CD8-positive, alpha-beta memory T cell (primary cell): ENCODE data around the gene TMPRSS3. TPM values are rescaled to one million over a fixed set of nuclear protein-coding genes. Genes with fewer than 3 reads are reported as not detected.

ENCODE experiments used
- CTCF ChIA-PET: fragments of 350-600 bp; sonication (Branson Sonifier 250); formaldehyde crosslinking; loops from one replicate; lab custom pipeline; 2021; ENCODE audit warnings: antibody characterized with exemption; lab: Charles Lee
- POLR2A ChIA-PET: fragments of 350-600 bp; sonication (Branson Sonifier 250); formaldehyde crosslinking; loops from one replicate; lab custom pipeline; 2021; ENCODE audit warnings: antibody characterized with exemption; lab: Charles Lee
- DNase-seq, 5 donors: peaks; one replicate each; pipeline versions ENCODE4 v3.0.0 to v3.0.0-alpha.2; 2020 to 2022; ENCODE audit warnings: mixed read lengths in 1 of 5
- H3K27ac ChIP-seq: one replicate; pipeline ENCODE4 v1.7.0; 2013; ENCODE audit warnings: low read depth, mild to moderate bottlenecking, low read length, moderate library complexity
- H3K27me3 ChIP-seq: 2 replicates; pipeline ENCODE4 v1.7.0; 2013; ENCODE audit warnings: low read length, mild to moderate bottlenecking; ENCODE audit not compliant: insufficient read depth, poor library complexity, severe bottlenecking
- H3K36me3 ChIP-seq: 2 replicates; pipeline ENCODE4 v1.7.0; 2013; ENCODE audit warnings: mild to moderate bottlenecking, low read length, moderate library complexity; ENCODE audit not compliant: insufficient read depth
- H3K4me1 ChIP-seq: 2 replicates; pipeline ENCODE4 v1.7.0; 2013; ENCODE audit warnings: mild to moderate bottlenecking, low read length, moderate library complexity; ENCODE audit not compliant: insufficient read depth
- H3K4me3 ChIP-seq: 2 replicates; pipeline ENCODE4 v1.7.0; 2013; ENCODE audit warnings: mild to moderate bottlenecking, low read length
- H3K9me3 ChIP-seq: 2 replicates; pipeline ENCODE4 v1.7.0; 2013; ENCODE audit warnings: mild to moderate bottlenecking, low read length
- H3K27ac Mint-ChIP-seq, 8 donors: one replicate each; pipeline ENCODE4 v1.8.0; 2020 to 2021; ENCODE audit warnings: mixed read lengths in 8 of 8, mild to moderate bottlenecking in 6 of 8, inconsistent platforms in 3 of 8, moderate library complexity in 3 of 8
- H3K27me3 Mint-ChIP-seq, 2 donors: one replicate each; pipeline ENCODE4 v1.8.0; 2020 to 2021; ENCODE audit warnings: mixed read lengths in 2 of 2, mild to moderate bottlenecking in 1 of 2, moderate library complexity in 1 of 2
- H3K36me3 Mint-ChIP-seq, 3 donors: one replicate each; pipeline ENCODE4 v1.8.0; 2020 to 2021; ENCODE audit warnings: mixed read lengths in 3 of 3, inconsistent platforms in 1 of 3, mild to moderate bottlenecking in 1 of 3
- H3K4me1 Mint-ChIP-seq, 3 donors: one replicate each; pipeline ENCODE4 v1.8.0; 2020 to 2021; ENCODE audit warnings: mixed read lengths in 3 of 3, inconsistent platforms in 1 of 3, mild to moderate bottlenecking in 1 of 3
- H3K4me3 Mint-ChIP-seq, 7 donors: one replicate each; pipeline ENCODE4 v1.8.0; 2020 to 2021; ENCODE audit warnings: mixed read lengths in 7 of 7, mild to moderate bottlenecking in 6 of 7, moderate library complexity in 4 of 7, inconsistent platforms in 2 of 7
- H3K9me3 Mint-ChIP-seq, 5 donors: one replicate each; pipeline ENCODE4 v1.8.0; 2020 to 2022; ENCODE audit warnings: mixed read lengths in 5 of 5, mild to moderate bottlenecking in 3 of 5, moderate library complexity in 2 of 5, inconsistent platforms in 1 of 5
- polyA plus RNA-seq: library from polyadenylated mRNA; unstranded; fragments of 300-500 nt; fragmentation: Illumina TruSeq; gene quantifications from one replicate; pipeline ENCODE4 v1.2.3, GENCODE V29; 2021
- total RNA-seq, 2 experiments: library from RNA; stranded (reverse); gene quantifications; one replicate each; pipeline ENCODE4 v1.2.3, GENCODE V29; 2021

Gene TMPRSS3
- total and polyA plus RNA-seq, 3 experiments from 2014 or later = 2.0 to 20.4 (median 19.6) TPM

- Histone ChIP-seq H3K4me3 (no peak overlapping the region), H3K27ac (no peak overlapping the region), H3K27me3 (no peaks in the 10 kb centered on the region), H3K36me3 (peaks cover 86% of the 10 kb centered on the region), H3K9me3 (no peaks in the 10 kb centered on the region), H3K4me1 (peaks cover 20% of the 10 kb centered on the region)
- peaks cover 41 to 99% (median 45%) of the 10 kb centered on the region in 3 donors for H3K36me3 Mint-ChIP-seq
- no peak overlapping the region for H3K4me3 Mint-ChIP-seq
- no peak for DNase-seq
- H3K9me3 Mint-ChIP-seq = no peaks in the 10 kb centered on the region
- ChIA-PET CTCF (interaction anchor here (1.0 to 1.2 kb wide), 2 partner anchors 25 to 29 kb away, joined by 3 read pairs; no protein-coding TSS in a partner anchor), POLR2A (no interaction called here)
- peaks cover 23 to 56% (median 42%) of the 10 kb centered on the region in 3 donors for H3K4me1 Mint-ChIP-seq
- peak overlapping the region in 4 of 8 donors; percentile 10 to 79 (median 65) for H3K27ac Mint-ChIP-seq
- H3K27me3 Mint-ChIP-seq = no peaks in the 10 kb centered on the region
Measured at GRCh38 chr21:42433946-42434551, 38.2 kb upstream of the TMPRSS3 start.

GRCh38 chr21:42432695-42433094 lies 36.8 kb upstream of the TMPRSS3 start:
- Mint-ChIP-seq H3K27ac (peak overlapping the region in 1 of 8 donors; percentile 55), H3K27me3 (no peaks in the 10 kb centered on the region), H3K4me1 (peaks cover 18 to 51% (median 33%) of the 10 kb centered on the region in 3 donors), H3K36me3 (peaks cover 42 to 97% (median 45%) of the 10 kb centered on the region in 3 donors), H3K9me3 (no peaks in the 10 kb centered on the region), H3K4me3 (no peak overlapping the region)
- ChIA-PET POLR2A (no interaction called here), CTCF (interaction anchor here (1.4 to 1.5 kb wide), 2 partner anchors 11 to 95 kb away, joined by 3 to 5 read pairs; no protein-coding TSS in a partner anchor)
- H3K27ac ChIP-seq = no peak overlapping the region
- H3K36me3 ChIP-seq = peaks cover 91% of the 10 kb centered on the region
- no peak for DNase-seq
- H3K9me3 ChIP-seq = no peaks in the 10 kb centered on the region
- H3K27me3 ChIP-seq = no peaks in the 10 kb centered on the region
- H3K4me1 ChIP-seq = peaks cover 20% of the 10 kb centered on the region
- H3K4me3 ChIP-seq = no peak overlapping the region

GRCh38 chr21:42431196-42431595 lies 35.3 kb upstream of the TMPRSS3 start:
- Mint-ChIP-seq H3K36me3 (peaks cover 45 to 97% (median 47%) of the 10 kb centered on the region in 3 donors), H3K4me3 (no peak overlapping the region), H3K9me3 (no peaks in the 10 kb centered on the region), H3K27me3 (no peaks in the 10 kb centered on the region), H3K27ac (peak overlapping the region in 2 of 8 donors; percentile 69 to 72), H3K4me1 (peaks cover 26 to 55% (median 38%) of the 10 kb centered on the region in 3 donors)
- Histone ChIP-seq H3K4me1 (peaks cover 28% of the 10 kb centered on the region), H3K4me3 (no peak overlapping the region), H3K36me3 (peaks cover 90% of the 10 kb centered on the region), H3K9me3 (no peaks in the 10 kb centered on the region), H3K27me3 (no peaks in the 10 kb centered on the region), H3K27ac (no peak overlapping the region)
- DNase-seq = no peak
- ChIA-PET POLR2A (no interaction called here), CTCF (interaction anchor here (2.1 kb wide), 1 partner anchor 18 kb away, joined by 5 read pairs; no protein-coding TSS in a partner anchor)

- Histone ChIP-seq H3K27ac (no peak overlapping the region), H3K9me3 (no peaks in the 10 kb centered on the region), H3K27me3 (no peaks in the 10 kb centered on the region), H3K4me3 (no peak overlapping the region), H3K36me3 (peaks cover 85% of the 10 kb centered on the region), H3K4me1 (peaks cover 30% of the 10 kb centered on the region)
- Mint-ChIP-seq H3K9me3 (no peaks in the 10 kb centered on the region), H3K36me3 (peaks cover 43 to 96% (median 45%) of the 10 kb centered on the region in 3 donors), H3K4me1 (peaks cover 28 to 55% (median 38%) of the 10 kb centered on the region in 3 donors), H3K27me3 (no peaks in the 10 kb centered on the region), H3K4me3 (no peak overlapping the region), H3K27ac (no peak overlapping the region)
- no peak for DNase-seq
- POLR2A ChIA-PET = no interaction called here
- CTCF ChIA-PET = interaction anchor here (1.1 to 2.8 kb wide), 3 partner anchors 11 to 27 kb away, joined by 3 to 11 read pairs (median 5); partner anchors contain the start of gene UBASH3A
Measured at GRCh38 chr21:42430521-42430920, 34.7 kb upstream of the TMPRSS3 start.

GRCh38 chr21:42429856-42430255 lies 34.0 kb upstream of the TMPRSS3 start:
- Mint-ChIP-seq H3K4me3 (no peak overlapping the region), H3K36me3 (peaks cover 40 to 96% (median 41%) of the 10 kb centered on the region in 3 donors), H3K27ac (no peak overlapping the region), H3K27me3 (no peaks in the 10 kb centered on the region), H3K4me1 (peaks cover 31 to 56% (median 38%) of the 10 kb centered on the region in 3 donors), H3K9me3 (no peaks in the 10 kb centered on the region)
- H3K27me3 ChIP-seq = no peaks in the 10 kb centered on the region
- DNase-seq = no peak
- H3K9me3 ChIP-seq = no peaks in the 10 kb centered on the region
- CTCF ChIA-PET = interaction anchor here (1.1 to 2.8 kb wide), 4 partner anchors 11 to 26 kb away, joined by 3 to 11 read pairs (median 4); partner anchors contain the start of gene UBASH3A
- H3K4me1 ChIP-seq = peaks cover 32% of the 10 kb centered on the region
- no peak overlapping the region for H3K4me3 ChIP-seq
- POLR2A ChIA-PET = interaction anchor here (1.9 kb wide), 1 partner anchor 26 kb away, joined by 7 read pairs; the partner anchor contains the start of gene UBASH3A
- H3K36me3 ChIP-seq = peaks cover 79% of the 10 kb centered on the region
- H3K27ac ChIP-seq = no peak overlapping the region

- H3K4me1 Mint-ChIP-seq = peaks cover 38 to 56% (median 39%) of the 10 kb centered on the region in 3 donors
- H3K4me3 ChIP-seq = no peak overlapping the region
- no peaks in the 10 kb centered on the region for H3K27me3 ChIP-seq
- peak overlapping the region in 2 of 8 donors; percentile 50 to 52 for H3K27ac Mint-ChIP-seq
- ChIA-PET CTCF (interaction anchor here (1.1 to 2.8 kb wide), 3 partner anchors 16 to 26 kb away, joined by 3 to 11 read pairs (median 4); partner anchors contain the start of gene UBASH3A), POLR2A (interaction anchor here (1.9 kb wide), 1 partner anchor 25 kb away, joined by 7 read pairs; the partner anchor contains the start of gene UBASH3A)
- H3K36me3 ChIP-seq = peaks cover 76% of the 10 kb centered on the region
- peaks cover 33% of the 10 kb centered on the region for H3K4me1 ChIP-seq
- no peak overlapping the region for H3K27ac ChIP-seq
- no peaks in the 10 kb centered on the region for H3K9me3 ChIP-seq
- peaks cover 31 to 95% (median 33%) of the 10 kb centered on the region in 3 donors for H3K36me3 Mint-ChIP-seq
- H3K27me3 Mint-ChIP-seq = no peaks in the 10 kb centered on the region
- no peak overlapping the region for H3K4me3 Mint-ChIP-seq
- no peak for DNase-seq
- no peaks in the 10 kb centered on the region for H3K9me3 Mint-ChIP-seq
Measured at GRCh38 chr21:42429021-42429420, 33.2 kb upstream of the TMPRSS3 start.

- Histone ChIP-seq H3K4me3 (no peak overlapping the region), H3K9me3 (no peaks in the 10 kb centered on the region), H3K36me3 (peaks cover 71% of the 10 kb centered on the region), H3K27me3 (no peaks in the 10 kb centered on the region), H3K27ac (no peak overlapping the region), H3K4me1 (peaks cover 44% of the 10 kb centered on the region)
- no peak overlapping the region for H3K4me3 Mint-ChIP-seq
- no peaks in the 10 kb centered on the region for H3K9me3 Mint-ChIP-seq
- POLR2A ChIA-PET = interaction anchor here (1.9 to 5.3 kb wide), 2 partner anchors 24 kb away, joined by 7 to 45 read pairs; partner anchors contain the start of gene UBASH3A
- no peak for DNase-seq
- H3K36me3 Mint-ChIP-seq = peaks cover 26 to 94% (median 31%) of the 10 kb centered on the region in 3 donors
- H3K4me1 Mint-ChIP-seq = peaks cover 48 to 60% (median 50%) of the 10 kb centered on the region in 3 donors
- H3K27ac Mint-ChIP-seq = peak overlapping the region in 1 of 8 donors; percentile 4
- no peaks in the 10 kb centered on the region for H3K27me3 Mint-ChIP-seq
- CTCF ChIA-PET = interaction anchor here (1.6 to 2.8 kb wide), 2 partner anchors 18 to 25 kb away, joined by 4 to 11 read pairs; partner anchors contain the start of gene UBASH3A
Measured at GRCh38 chr21:42427809-42428419, 32.1 kb upstream of the TMPRSS3 start.
